ENCODE data around the gene PAK1. TPM values are rescaled to one million over a fixed set of nuclear protein-coding genes. Genes with fewer than 3 reads are reported as not detected.
"Not testable (repeated sequence)": the region's sequence is repeated elsewhere in the genome, so short reads cannot be mapped to it uniquely, and the experiment has no call there.

The PAK1 gene
- total RNA-seq, 1 experiment from 2014 or later, result 26.1 TPM

- Histone ChIP-seq H4K20me1 (ENCODE audit: low read length) (no peaks in the 10 kb centered on the region), H3K4me2 (ENCODE audit: low read length) (no peak overlapping the region), H3K4me1 (ENCODE audit: insufficient read depth, low read length) (no peaks in the 10 kb centered on the region), H3K36me3 (ENCODE audit: low read depth, low read length) (no peaks in the 10 kb centered on the region), H3K27ac (ENCODE audit: low read length) (no peak overlapping the region), H2AFZ (ENCODE audit: low read length) (no peak overlapping the region), H3K9ac (ENCODE audit: low read length) (no peak overlapping the region), H3K4me3 (ENCODE audit: low read length) (no peak overlapping the region), H3F3A (ENCODE audit: low read length, unreplicated experiment) (no peaks in the 10 kb centered on the region), H3K9me2 (replicated peaks; ENCODE audit: low read length) (no peaks in the 10 kb centered on the region), H3K9me3 (ENCODE audit: low read length) (no peaks in the 10 kb centered on the region), H3K27me3 (ENCODE audit: low read length) (peaks cover 26% of the 10 kb centered on the region), H3K79me2 (ENCODE audit: low read length) (no peaks in the 10 kb centered on the region)
- TF ChIP-seq EZH2phosphoT487 (IDR thresholded peaks at IDR 0.05; ENCODE audit: borderline replicate concordance, low read length), result no peak
- no peak for TF ChIP-seq EZH2 (IDR thresholded peaks at IDR 0.05; ENCODE audit: low read length, unreplicated experiment)
- TF ChIP-seq CTCF (conservative IDR thresholded peaks at IDR 0.05; ENCODE audit: low read depth, low read length), result no peak
- CTCF ChIA-PET, result no interaction called here
- intact Hi-C loops (cut with micrococcal nuclease), result loop anchor here (5.0 kb wide), 1 partner anchor 50 kb away; no protein-coding TSS in a partner anchor
- peak; percentile 11; the same call in 1 of the 2 replicates for ATAC-seq
- BruUV-seq (replicated peaks), result no TSS peak
- POLR2A ChIA-PET (ENCODE audit: unreplicated experiment), result no interaction called here
- no peak for DNase-seq
Observed at GRCh38 chr11:77497368-77497767, 23.5 kb upstream of the PAK1 start.

GRCh38 chr11:77495526-77495925 is 21.6 kb upstream of the PAK1 start:
- H3K4me2 ChIP-seq (ENCODE audit: low read length), result no peak overlapping the region
- CTCF ChIA-PET, result no interaction called here
- no peaks in the 10 kb centered on the region for H3K4me1 ChIP-seq (ENCODE audit: insufficient read depth, low read length)
- intact Hi-C loops (cut with micrococcal nuclease), result loop anchor here (5.0 kb wide), 1 partner anchor 52 kb away; no protein-coding TSS in a partner anchor
- H3F3A ChIP-seq (ENCODE audit: low read length, unreplicated experiment), result no peaks in the 10 kb centered on the region
- no peaks in the 10 kb centered on the region for H3K36me3 ChIP-seq (ENCODE audit: low read depth, low read length)
- H3K9ac ChIP-seq (ENCODE audit: low read length), result no peak overlapping the region
- peaks cover 18% of the 10 kb centered on the region; the same call in 1 of the 2 replicates for H3K27me3 ChIP-seq (ENCODE audit: low read length)
- H3K4me3 ChIP-seq (ENCODE audit: low read length), result no peak overlapping the region
- no peaks in the 10 kb centered on the region for H3K9me2 ChIP-seq (replicated peaks; ENCODE audit: low read length)
- no peak overlapping the region for H3K27ac ChIP-seq (ENCODE audit: low read length)
- no peak for DNase-seq
- no peak for ATAC-seq
- H3K9me3 ChIP-seq (ENCODE audit: low read length), result no peaks in the 10 kb centered on the region
- H4K20me1 ChIP-seq (ENCODE audit: low read length), result no peaks in the 10 kb centered on the region
- TF ChIP-seq EZH2 (IDR thresholded peaks at IDR 0.05; ENCODE audit: low read length, unreplicated experiment) (no peak), EZH2phosphoT487 (IDR thresholded peaks at IDR 0.05; ENCODE audit: borderline replicate concordance, low read length) (no peak), CTCF (conservative IDR thresholded peaks at IDR 0.05; ENCODE audit: low read depth, low read length) (no peak)
- no TSS peak for BruUV-seq (replicated peaks)
- H2AFZ ChIP-seq (ENCODE audit: low read length), result no peak overlapping the region
- H3K79me2 ChIP-seq (ENCODE audit: low read length), result no peaks in the 10 kb centered on the region
- POLR2A ChIA-PET (ENCODE audit: unreplicated experiment), result no interaction called here

GRCh38 chr11:77490035-77490434 is 16.1 kb upstream of the PAK1 start:
- H3K9me2 ChIP-seq (replicated peaks; ENCODE audit: low read length); CTCF ChIA-PET; H2AFZ ChIP-seq (ENCODE audit: low read length); H3K4me2 ChIP-seq (ENCODE audit: low read length); DNase-seq; BruUV-seq (replicated peaks); H3K9ac ChIP-seq (ENCODE audit: low read length); H3K27me3 ChIP-seq (ENCODE audit: low read length); H3K27ac ChIP-seq (ENCODE audit: low read length); ATAC-seq; H3K9me3 ChIP-seq (ENCODE audit: low read length); H3K4me1 ChIP-seq (ENCODE audit: insufficient read depth, low read length); intact Hi-C loops (cut with micrococcal nuclease); H4K20me1 ChIP-seq (ENCODE audit: low read length); H3K79me2 ChIP-seq (ENCODE audit: low read length); H3K4me3 ChIP-seq (ENCODE audit: low read length); H3F3A ChIP-seq (ENCODE audit: low read length, unreplicated experiment); POLR2A ChIA-PET (ENCODE audit: unreplicated experiment); H3K36me3 ChIP-seq (ENCODE audit: low read depth, low read length): not testable (repeated sequence)
